Hindlimb muscle (tissue), 1 donor: ENCODE results near the gene PBX4. TPM values are rescaled to one million over a fixed set of nuclear protein-coding genes. Genes with fewer than 3 reads are reported as not detected.

Experiments
- DNase-seq: peaks from one replicate; pipeline ENCODE4 v3.0.0-alpha.2; 2013
- polyA plus RNA-seq: library from polyadenylated mRNA; unstranded; fragments of 120-200 nt; gene quantifications from one replicate; pipeline ENCODE4 v1.2.1, GENCODE V29; 2013; ENCODE audit not compliant: insufficient read length

Gene PBX4
- polyA plus RNA-seq, 1 donor, result 2.3 TPM

DNA sequence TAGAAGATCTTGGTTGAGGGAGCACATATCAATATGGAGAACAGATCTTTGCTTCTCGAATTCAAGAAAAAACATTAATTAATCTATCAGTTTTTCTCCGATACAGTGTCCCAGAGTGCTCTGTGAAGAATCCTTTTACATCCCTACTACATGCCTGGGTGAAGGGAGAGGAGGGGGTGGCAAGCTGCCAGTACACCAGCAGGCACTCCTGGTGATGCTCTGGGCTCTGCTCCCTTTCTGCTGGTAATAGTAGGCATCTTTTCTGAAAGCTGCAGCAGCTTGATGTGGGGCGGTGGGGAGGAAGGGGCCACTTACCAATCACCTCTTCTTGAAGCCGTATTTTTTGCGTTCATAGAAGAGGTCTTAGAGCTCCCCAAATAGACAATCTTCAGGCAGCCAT is 30.7 kb downstream of the PBX4 start:
- no peak for DNase-seq

- no peak for DNase-seq
Measured at GRCh38 chr19:19584356-19584755, 34.1 kb downstream of the PBX4 start.

DNA sequence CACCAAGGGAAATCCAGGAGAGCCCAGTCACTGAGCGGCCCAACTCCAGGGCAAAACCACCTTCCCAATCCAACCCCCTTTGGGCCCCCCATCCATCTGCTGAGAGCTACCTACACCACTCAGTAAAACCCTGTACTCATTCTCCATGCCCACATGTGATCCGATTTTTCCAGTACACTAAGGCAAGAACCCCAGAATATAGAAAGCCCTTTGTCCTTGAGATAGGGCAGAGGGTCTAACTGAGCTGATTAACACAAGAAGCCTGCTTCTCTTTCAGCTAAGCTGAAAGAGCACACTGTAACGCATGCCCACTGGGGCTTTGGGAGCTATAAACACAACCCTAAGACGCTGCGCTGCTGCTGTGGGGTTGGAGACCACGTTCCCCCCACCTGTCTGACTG is 36.0 kb downstream of the PBX4 start:
- no peak for DNase-seq

DNA sequence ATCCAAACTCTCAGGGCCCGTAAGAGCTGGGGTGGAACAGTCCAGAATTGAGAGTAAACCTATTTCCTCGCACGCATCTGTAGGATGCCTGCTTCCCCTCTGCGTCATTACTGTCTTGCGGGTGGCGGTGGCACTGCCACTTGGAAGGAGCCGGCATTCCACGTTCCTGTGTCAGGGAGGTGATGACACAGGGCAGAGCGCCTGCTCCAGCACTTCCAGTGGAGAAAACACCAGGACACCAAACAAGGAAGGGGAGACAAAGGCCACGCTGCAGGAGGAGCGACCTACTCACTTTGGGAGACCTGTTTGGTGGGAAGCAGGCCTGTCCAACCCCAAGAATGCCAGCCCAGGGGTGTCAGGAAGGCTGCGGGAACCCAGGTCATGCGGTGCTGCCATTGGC is 37.1 kb downstream of the PBX4 start:
- no peak for DNase-seq

- no peak for DNase-seq
Measured at GRCh38 chr19:19580418-19580817, 38.1 kb downstream of the PBX4 start.

GRCh38 chr19:19579533-19580361 is 38.7 kb downstream of the PBX4 start:
- DNase-seq, result no peak

DNA sequence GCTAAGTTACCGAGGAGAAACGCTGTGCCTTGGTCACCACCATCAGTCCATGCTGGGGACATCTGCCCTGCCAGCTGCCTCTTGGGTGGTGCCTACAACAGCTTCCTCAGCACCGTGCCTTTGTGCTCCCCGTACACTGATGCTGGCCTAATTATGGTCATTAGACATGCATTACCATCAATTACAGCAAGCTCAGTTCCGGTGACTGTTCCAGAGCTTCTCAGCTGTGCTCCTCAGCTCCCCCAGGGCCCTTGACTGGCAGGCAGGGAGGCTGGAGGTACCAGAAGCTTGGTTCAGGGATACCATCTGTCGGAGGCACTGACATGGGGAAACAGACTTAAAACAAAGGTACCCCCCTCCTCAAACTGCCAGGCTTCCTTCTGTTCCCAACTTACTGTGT is 40.2 kb downstream of the PBX4 start:
- DNase-seq, result no peak

DNA sequence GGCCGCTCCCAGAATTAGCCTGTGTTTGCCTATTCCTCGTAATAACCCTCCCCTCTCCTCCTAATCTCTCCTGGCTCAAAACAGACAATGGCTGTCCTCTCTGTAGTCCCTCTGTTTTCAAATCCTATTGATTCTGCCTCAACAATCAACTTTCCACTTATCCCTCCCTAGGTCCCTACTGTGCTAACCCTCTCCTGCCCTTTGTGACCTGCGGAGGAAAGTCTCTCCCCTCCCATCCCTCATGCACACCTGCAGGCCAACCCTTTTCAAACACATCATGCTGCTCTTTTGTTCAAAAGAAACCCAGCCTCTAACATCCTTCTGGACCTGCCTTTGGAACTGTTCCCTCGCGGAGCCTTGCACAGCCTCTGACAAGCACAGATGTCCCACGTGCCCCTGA is 43.1 kb downstream of the PBX4 start:
- DNase-seq, result no peak

- DNase-seq, result no peak
Measured at GRCh38 chr19:19571071-19571786, 47.3 kb downstream of the PBX4 start.

- DNase-seq, result no peak
Measured at GRCh38 chr19:19570571-19570970, 47.9 kb downstream of the PBX4 start.

GRCh38 chr19:19568802-19569756 is 49.4 kb downstream of the PBX4 start:
- no peak for DNase-seq

DNA sequence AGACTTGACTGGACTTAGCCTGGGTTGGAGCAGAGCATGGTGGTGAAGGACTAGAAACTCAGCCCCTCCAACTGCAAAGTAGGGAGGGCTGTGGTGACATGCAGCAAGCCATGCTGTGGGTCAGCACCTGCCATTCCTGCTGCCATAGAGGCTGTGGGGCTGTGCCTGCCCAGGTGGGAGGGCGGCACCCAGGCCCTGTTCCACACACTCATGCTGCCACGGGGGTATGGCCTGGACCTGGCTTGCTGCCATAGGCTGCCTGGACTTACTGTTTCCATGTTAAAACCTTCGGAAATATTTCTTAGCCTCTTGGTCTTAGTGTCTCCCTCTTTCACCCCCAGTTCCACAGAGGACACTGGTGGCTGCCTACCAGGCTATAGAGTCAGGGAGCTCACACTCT is 51.1 kb downstream of the PBX4 start:
- no peak for DNase-seq

DNA sequence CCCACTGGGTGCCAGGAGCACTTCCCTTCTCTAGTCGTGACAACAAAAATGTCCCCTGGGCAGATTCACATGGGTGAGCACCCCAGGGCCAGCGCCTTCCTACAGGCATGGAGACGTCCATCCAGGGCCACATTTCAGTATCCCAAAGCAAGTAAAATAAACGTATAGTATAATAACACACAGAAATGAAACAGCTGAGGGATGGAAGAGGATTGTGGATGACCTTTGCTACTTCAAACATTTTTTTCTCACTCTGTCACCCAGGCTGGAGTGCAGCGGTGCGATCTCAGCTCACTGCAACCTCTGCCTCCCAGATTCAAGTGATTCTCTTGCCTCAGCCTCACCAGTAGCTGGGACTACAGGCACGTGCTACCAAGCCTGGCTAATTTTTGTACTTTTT is 52.2 kb downstream of the PBX4 start:
- no peak for DNase-seq

GRCh38 chr19:19563348-19563848 is 55.1 kb downstream of the PBX4 start:
- DNase-seq, result no peak

DNA sequence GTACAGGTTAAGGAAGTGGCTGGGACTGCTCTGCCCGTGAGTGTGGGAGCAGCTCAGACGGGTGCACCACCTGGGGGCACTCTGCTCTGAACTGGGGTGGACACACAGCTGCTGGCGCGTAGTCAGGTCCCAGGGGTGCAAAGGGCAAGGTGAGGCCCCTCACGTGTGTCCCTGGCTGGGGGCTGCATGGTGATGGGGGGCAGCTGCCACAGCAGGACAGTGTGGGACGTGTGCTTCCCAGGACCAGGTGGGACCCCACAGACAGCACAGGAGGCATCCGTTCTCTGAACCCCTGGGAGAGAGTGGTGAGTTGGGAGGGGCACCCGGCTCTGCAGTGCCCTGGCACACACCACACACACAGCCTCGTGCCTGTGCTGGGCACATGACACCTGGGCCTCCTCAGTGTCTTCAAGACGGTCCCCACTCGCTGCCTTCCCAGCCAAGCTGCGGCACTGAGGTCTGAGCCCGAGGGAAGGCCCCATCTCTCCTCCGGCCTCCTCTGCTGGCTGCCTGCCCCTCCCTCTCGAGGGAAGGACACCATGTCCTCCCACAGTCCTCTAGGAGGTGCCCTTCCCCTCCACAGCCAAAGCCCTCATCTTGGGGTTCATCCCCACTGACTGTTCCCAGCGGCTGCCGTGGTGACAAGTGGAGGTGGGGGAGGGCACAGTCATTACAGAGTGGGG is 55.7 kb downstream of the PBX4 start:
- DNase-seq, result no peak

DNA sequence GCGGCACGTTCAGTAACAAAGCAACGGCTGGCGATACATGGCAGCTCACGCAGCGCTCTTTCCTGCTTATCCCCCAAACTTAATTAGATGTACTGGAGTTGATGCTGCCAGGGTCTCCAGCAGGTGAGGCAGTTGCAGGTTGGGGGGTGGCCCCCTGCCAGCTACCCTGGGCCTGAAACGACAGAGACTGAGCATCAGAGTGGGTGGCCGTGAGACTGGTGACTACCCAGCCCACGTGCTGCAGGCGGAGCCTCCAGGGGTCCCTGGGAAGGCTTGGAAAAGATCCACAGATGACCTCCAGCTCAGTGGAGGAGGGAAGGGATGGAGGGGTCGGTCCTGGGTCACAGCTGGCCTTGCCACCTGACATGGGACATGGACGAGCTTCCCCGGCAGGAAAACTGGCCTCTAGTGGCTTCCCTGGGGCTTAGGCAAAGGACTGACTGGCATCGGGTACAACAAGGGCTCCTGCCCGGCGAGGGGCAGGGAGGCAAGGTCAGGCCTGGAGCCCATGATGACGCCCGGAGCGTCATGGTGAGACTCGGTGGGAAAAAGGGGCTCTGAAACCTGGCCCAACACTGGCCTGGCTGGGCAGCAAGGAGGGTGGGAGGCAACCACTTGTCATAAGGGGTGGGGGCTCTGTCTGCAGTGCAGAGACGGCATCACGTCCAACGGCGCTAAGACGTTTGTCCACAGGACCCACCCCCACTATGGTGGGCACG is 56.4 kb downstream of the PBX4 start:
- no peak for DNase-seq

GRCh38 chr19:19559931-19560330 is 58.6 kb downstream of the PBX4 start:
- no peak for DNase-seq

- DNase-seq, result no peak
Measured at GRCh38 chr19:19558636-19559035, 59.9 kb downstream of the PBX4 start.

- no peak for DNase-seq
Measured at GRCh38 chr19:19558055-19558454, 60.4 kb downstream of the PBX4 start.

GRCh38 chr19:19554074-19555023 is 64.1 kb downstream of the PBX4 start:
- DNase-seq, result no peak
